Activated CD4-positive, alpha-beta T cell treated with anti-CD3 and anti-CD28 coated beads, Interleukin-2, amount 10 ng/mL, durations not matched to agents 7 days and 5 days (primary cell): Measurements from ENCODE around the gene PDCD1LG2. TPM values are rescaled to one million over a fixed set of nuclear protein-coding genes. Genes with fewer than 3 reads are reported as not detected.

Source experiments
- CTCF ChIA-PET: fragments of 350-600 bp; sonication (Branson Sonifier 250); formaldehyde crosslinking; loops from one replicate; lab custom pipeline; 2021; ENCODE audit warnings: antibody characterized with exemption; lab: Charles Lee
- POLR2A ChIA-PET: fragments of 350-600 bp; sonication (Branson Sonifier 250); formaldehyde crosslinking; loops from one replicate; lab custom pipeline; 2021; ENCODE audit warnings: antibody characterized with exemption; lab: Charles Lee
- DNase-seq: peaks from one replicate; pipeline ENCODE4 v3.0.0-alpha.2; 2020
- H3K27ac Mint-ChIP-seq: one replicate; pipeline ENCODE4 v1.8.0; 2021; ENCODE audit warnings: mild to moderate bottlenecking, moderate library complexity, mixed read lengths
- H3K27me3 Mint-ChIP-seq: one replicate; pipeline ENCODE4 v1.8.0; 2021; ENCODE audit warnings: mixed read lengths
- H3K36me3 Mint-ChIP-seq: one replicate; pipeline ENCODE4 v1.8.0; 2021; ENCODE audit warnings: low read depth, mixed read lengths
- H3K4me1 Mint-ChIP-seq: one replicate; pipeline ENCODE4 v1.8.0; 2021; ENCODE audit warnings: mixed read lengths
- H3K4me3 Mint-ChIP-seq: one replicate; pipeline ENCODE4 v1.8.0; 2021; ENCODE audit warnings: mild to moderate bottlenecking, moderate library complexity, mixed read lengths
- H3K9me3 Mint-ChIP-seq: one replicate; pipeline ENCODE4 v1.8.0; 2021; ENCODE audit warnings: mixed read lengths
- total RNA-seq, 2 experiments: library from RNA; stranded (reverse); gene quantifications; one replicate each; pipeline ENCODE4 v1.2.3, GENCODE V29; 2021

PDCD1LG2 gene
- total RNA-seq, 2 experiments from 2014 or later, result 2.2 TPM

- Mint-ChIP-seq H3K9me3 (peaks cover 23% of the 10 kb centered on the region), H3K4me1 (peaks cover 9% of the 10 kb centered on the region), H3K36me3 (peaks cover 18% of the 10 kb centered on the region), H3K27ac (no peak overlapping the region), H3K27me3 (no peaks in the 10 kb centered on the region), H3K4me3 (no peak overlapping the region)
- ChIA-PET CTCF (interaction anchor here (1.2 kb wide), 1 partner anchor 10 kb away, joined by 3 read pairs; no protein-coding TSS in a partner anchor), POLR2A (no interaction called here)
- DNase-seq, result no peak
Measured at GRCh38 chr9:5500441-5501235, 9.7 kb upstream of the PDCD1LG2 start.

GRCh38 chr9:5502553-5502952 lies 7.8 kb upstream of the PDCD1LG2 start:
- peaks cover 9% of the 10 kb centered on the region for H3K4me1 Mint-ChIP-seq
- peaks cover 20% of the 10 kb centered on the region for H3K36me3 Mint-ChIP-seq
- H3K9me3 Mint-ChIP-seq, result peaks cover 27% of the 10 kb centered on the region
- DNase-seq, result no peak
- ChIA-PET POLR2A (no interaction called here), CTCF (no interaction called here)
- H3K27ac Mint-ChIP-seq, result no peak overlapping the region
- no peaks in the 10 kb centered on the region for H3K27me3 Mint-ChIP-seq
- no peak overlapping the region for H3K4me3 Mint-ChIP-seq

- Mint-ChIP-seq H3K9me3 (peaks cover 21% of the 10 kb centered on the region), H3K4me1 (peaks cover 61% of the 10 kb centered on the region)
- CTCF ChIA-PET, result interaction anchor here (1.0 to 2.5 kb wide), 4 partner anchors 17 to 111 kb away, joined by 3 to 7 read pairs (median 5); no protein-coding TSS in a partner anchor
Measured at GRCh38 chr9:5509573-5509972, 758 bp upstream of the PDCD1LG2 start.

GRCh38 chr9:5510989-5511388 lies 658 bp downstream of the PDCD1LG2 start:
- ChIA-PET CTCF (interaction anchor here (0.6 to 1.6 kb wide), 9 partner anchors 10 to 184 kb away, joined by 3 to 7 read pairs (median 4); partner anchors contain the start of gene CD274), POLR2A (interaction anchor here (0.5 to 0.7 kb wide), 2 partner anchors 75 to 81 kb away, joined by 3 to 4 read pairs; no protein-coding TSS in a partner anchor)
- Mint-ChIP-seq H3K27ac (peak overlapping the region; percentile 94), H3K4me1 (peaks cover 54% of the 10 kb centered on the region), H3K9me3 (peaks cover 12% of the 10 kb centered on the region), H3K27me3 (no peaks in the 10 kb centered on the region), H3K36me3 (peaks cover 8% of the 10 kb centered on the region), H3K4me3 (peak overlapping the region; percentile 77)
- no peak for DNase-seq

More at GRCh38 chr9:5509573-5509972, 758 bp upstream of the PDCD1LG2 start:
- POLR2A ChIA-PET, result no interaction called here
- peak overlapping the region; percentile 94 for H3K27ac Mint-ChIP-seq
- DNase-seq, result no peak
- H3K4me3 Mint-ChIP-seq, result no peak overlapping the region
- H3K27me3 Mint-ChIP-seq, result no peaks in the 10 kb centered on the region
- H3K36me3 Mint-ChIP-seq, result peaks cover 15% of the 10 kb centered on the region

GRCh38 chr9:5511476-5511875 lies 1.1 kb downstream of the PDCD1LG2 start:
- Mint-ChIP-seq H3K27me3 (no peaks in the 10 kb centered on the region), H3K27ac (peak overlapping the region; percentile 94), H3K4me1 (peaks cover 54% of the 10 kb centered on the region), H3K4me3 (peak overlapping the region; percentile 77), H3K9me3 (peaks cover 12% of the 10 kb centered on the region), H3K36me3 (peaks cover 6% of the 10 kb centered on the region)
- no peak for DNase-seq
- ChIA-PET POLR2A (no interaction called here), CTCF (interaction anchor here (0.6 to 1.6 kb wide), 6 partner anchors 10 to 346 kb away, joined by 3 to 4 read pairs (median 4); partner anchors contain the start of gene CD274)

GRCh38 chr9:5511935-5512580 lies 1.7 kb downstream of the PDCD1LG2 start:
- peak overlapping the region; percentile 77 for H3K4me3 Mint-ChIP-seq
- H3K27me3 Mint-ChIP-seq, result no peaks in the 10 kb centered on the region
- H3K9me3 Mint-ChIP-seq, result peaks cover 9% of the 10 kb centered on the region
- peak overlapping the region; percentile 94 for H3K27ac Mint-ChIP-seq
- peaks cover 8% of the 10 kb centered on the region for H3K36me3 Mint-ChIP-seq
- H3K4me1 Mint-ChIP-seq, result peaks cover 54% of the 10 kb centered on the region
- ChIA-PET CTCF (interaction anchor here (0.7 to 1.6 kb wide), 4 partner anchors 23 to 346 kb away, joined by 3 to 4 read pairs (median 3); no protein-coding TSS in a partner anchor), POLR2A (no interaction called here)
- no peak for DNase-seq

GRCh38 chr9:5512658-5513452 lies 2.5 kb downstream of the PDCD1LG2 start:
- POLR2A ChIA-PET, result no interaction called here
- no peaks in the 10 kb centered on the region for H3K27me3 Mint-ChIP-seq

GRCh38 chr9:5513966-5514616 lies 3.8 kb downstream of the PDCD1LG2 start:
- no peak for DNase-seq
- POLR2A ChIA-PET, result no interaction called here
- Mint-ChIP-seq H3K27me3 (no peaks in the 10 kb centered on the region), H3K4me1 (peaks cover 56% of the 10 kb centered on the region), H3K27ac (no peak overlapping the region), H3K36me3 (peaks cover 10% of the 10 kb centered on the region), H3K4me3 (no peak overlapping the region), H3K9me3 (peaks cover 7% of the 10 kb centered on the region)
- CTCF ChIA-PET, result interaction anchor here (0.6 to 1.2 kb wide), 2 partner anchors 16 to 20 kb away, joined by 3 read pairs; no protein-coding TSS in a partner anchor

More at GRCh38 chr9:5512658-5513452, 2.5 kb downstream of the PDCD1LG2 start:
- Mint-ChIP-seq H3K4me3 (peak overlapping the region; percentile 15), H3K27ac (no peak overlapping the region), H3K9me3 (peaks cover 7% of the 10 kb centered on the region), H3K4me1 (peaks cover 56% of the 10 kb centered on the region), H3K36me3 (peaks cover 10% of the 10 kb centered on the region)
- CTCF ChIA-PET, result interaction anchor here (0.7 to 1.4 kb wide), 6 partner anchors 10 to 291 kb away, joined by 3 to 4 read pairs (median 3); no protein-coding TSS in a partner anchor
- no peak for DNase-seq

GRCh38 chr9:5514617-5515260 lies 4.4 kb downstream of the PDCD1LG2 start:
- ChIA-PET POLR2A (no interaction called here), CTCF (interaction anchor here (0.6 to 1.1 kb wide), 3 partner anchors 9 to 21 kb away, joined by 3 to 6 read pairs (median 3); no protein-coding TSS in a partner anchor)
- no peaks in the 10 kb centered on the region for H3K27me3 Mint-ChIP-seq
- no peak for DNase-seq
- no peak overlapping the region for H3K4me3 Mint-ChIP-seq
- H3K27ac Mint-ChIP-seq, result no peak overlapping the region
- peaks cover 10% of the 10 kb centered on the region for H3K36me3 Mint-ChIP-seq
- H3K4me1 Mint-ChIP-seq, result peaks cover 56% of the 10 kb centered on the region
- peaks cover 5% of the 10 kb centered on the region for H3K9me3 Mint-ChIP-seq

GRCh38 chr9:5515261-5515650 lies 4.9 kb downstream of the PDCD1LG2 start:
- Mint-ChIP-seq H3K4me3 (no peak overlapping the region), H3K9me3 (peaks cover 5% of the 10 kb centered on the region), H3K36me3 (peaks cover 10% of the 10 kb centered on the region), H3K27me3 (no peaks in the 10 kb centered on the region), H3K4me1 (peaks cover 51% of the 10 kb centered on the region), H3K27ac (no peak overlapping the region)
- ChIA-PET POLR2A (no interaction called here), CTCF (interaction anchor here (1.0 to 1.1 kb wide), 2 partner anchors 9 to 22 kb away, joined by 3 to 6 read pairs; no protein-coding TSS in a partner anchor)
- DNase-seq, result no peak

- Mint-ChIP-seq H3K36me3 (peaks cover 15% of the 10 kb centered on the region), H3K4me3 (no peak overlapping the region), H3K4me1 (peaks cover 37% of the 10 kb centered on the region), H3K27me3 (no peaks in the 10 kb centered on the region), H3K27ac (no peak overlapping the region), H3K9me3 (peaks cover 7% of the 10 kb centered on the region)
- CTCF ChIA-PET, result no interaction called here
- POLR2A ChIA-PET, result no interaction called here
- no peak for DNase-seq
Measured at GRCh38 chr9:5516453-5517220, 6.3 kb downstream of the PDCD1LG2 start.
